Gastroesophageal sphincter (tissue), 3 donors: ENCODE data around the gene P3R3URF.

Experiments used
- POLR2A ChIP-seq, 2 donors: fragments of 450-650 bp; IDR thresholded peaks; one replicate each; pipeline ENCODE4 v1.6.1; 2017; ENCODE audit warnings: antibody characterized with exemption in 2 of 2, mild to moderate bottlenecking in 2 of 2, moderate library complexity in 1 of 2
- TF ChIP-seq, protein P1 (sequence below), 4 experiments: fragments of 200-600 bp in 2 of 4; fragments of 450-650 bp in 2 of 4; sonication (generic) in 1 of 4; IDR thresholded peaks; one replicate each; pipeline ENCODE4 v1.5.1; 2017 to 2019; ENCODE audit warnings: antibody characterized with exemption in 4 of 4, mild to moderate bottlenecking in 2 of 4, moderate library complexity in 2 of 4

DNA sequence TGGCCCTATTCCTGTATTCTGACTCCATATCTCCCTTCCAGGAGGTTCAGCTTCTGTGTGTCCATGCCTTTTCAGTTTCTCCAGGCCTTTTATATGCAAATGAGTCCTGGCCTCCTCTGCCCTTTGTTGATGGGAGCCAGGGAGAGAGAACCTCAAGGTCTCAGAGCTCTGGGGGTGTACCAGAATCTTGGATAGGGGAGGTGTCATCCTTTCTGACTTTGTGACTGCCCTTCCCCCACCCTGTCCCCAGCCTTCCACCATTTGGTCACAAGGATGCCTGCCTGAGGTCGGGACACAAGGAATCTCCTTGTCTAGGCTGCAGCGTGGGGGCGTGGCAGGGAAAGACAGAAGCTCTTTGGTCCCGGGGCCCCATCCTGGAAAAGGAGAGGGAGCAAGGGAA lies 45.5 kb upstream of the P3R3URF start:
- TF ChIP-seq, protein P1, sequence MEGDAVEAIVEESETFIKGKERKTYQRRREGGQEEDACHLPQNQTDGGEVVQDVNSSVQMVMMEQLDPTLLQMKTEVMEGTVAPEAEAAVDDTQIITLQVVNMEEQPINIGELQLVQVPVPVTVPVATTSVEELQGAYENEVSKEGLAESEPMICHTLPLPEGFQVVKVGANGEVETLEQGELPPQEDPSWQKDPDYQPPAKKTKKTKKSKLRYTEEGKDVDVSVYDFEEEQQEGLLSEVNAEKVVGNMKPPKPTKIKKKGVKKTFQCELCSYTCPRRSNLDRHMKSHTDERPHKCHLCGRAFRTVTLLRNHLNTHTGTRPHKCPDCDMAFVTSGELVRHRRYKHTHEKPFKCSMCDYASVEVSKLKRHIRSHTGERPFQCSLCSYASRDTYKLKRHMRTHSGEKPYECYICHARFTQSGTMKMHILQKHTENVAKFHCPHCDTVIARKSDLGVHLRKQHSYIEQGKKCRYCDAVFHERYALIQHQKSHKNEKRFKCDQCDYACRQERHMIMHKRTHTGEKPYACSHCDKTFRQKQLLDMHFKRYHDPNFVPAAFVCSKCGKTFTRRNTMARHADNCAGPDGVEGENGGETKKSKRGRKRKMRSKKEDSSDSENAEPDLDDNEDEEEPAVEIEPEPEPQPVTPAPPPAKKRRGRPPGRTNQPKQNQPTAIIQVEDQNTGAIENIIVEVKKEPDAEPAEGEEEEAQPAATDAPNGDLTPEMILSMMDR (IDR thresholded peaks at IDR 0.05), result no peak
- TF ChIP-seq POLR2A (IDR thresholded peaks at IDR 0.05), result no peak
